Fibroblast of lung (primary cell): ENCODE measurements around the gene DYNLRB2.

Experiments
- EZH2 ChIP-seq: IDR thresholded peaks from 2 replicates; pipeline ENCODE4 v1.5.1; 2012; ENCODE audit warnings: low read length, control low read depth, mild to moderate bottlenecking; ENCODE audit errors: missing control alignments
- TF ChIP-seq, protein P1 (sequence below), 2 donors: IDR thresholded peaks in 1 of 2; conservative IDR thresholded peaks in 1 of 2; 1 replicate in 1 of 2; 2 replicates in 1 of 2; pipeline ENCODE4 v1.5.1; 2011 to 2012; ENCODE audit warnings: low read length in 2 of 2, control low read depth in 1 of 2, inconsistent platforms in 1 of 2, low read depth in 1 of 2, mild to moderate bottlenecking in 1 of 2

DNA sequence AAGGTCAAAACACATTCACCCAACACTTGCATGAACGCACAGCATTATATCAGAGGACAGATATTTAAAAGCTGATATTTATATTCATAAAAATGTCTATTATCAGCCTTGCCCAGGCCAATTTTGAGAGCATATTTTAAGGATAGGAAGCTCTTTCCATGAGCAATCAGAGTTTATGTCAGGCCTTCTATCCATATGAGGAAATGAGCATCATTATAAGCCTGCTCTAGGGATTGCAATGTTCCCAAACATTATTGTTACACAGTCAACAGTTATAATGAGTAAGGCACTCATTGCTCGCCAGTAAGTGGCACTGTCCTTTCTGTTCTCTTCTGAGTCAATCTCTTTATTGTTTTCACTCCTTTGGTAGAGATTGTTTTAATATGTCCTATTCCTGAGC lies 37.7 kb upstream of the DYNLRB2 start:
- TF ChIP-seq, protein P1, sequence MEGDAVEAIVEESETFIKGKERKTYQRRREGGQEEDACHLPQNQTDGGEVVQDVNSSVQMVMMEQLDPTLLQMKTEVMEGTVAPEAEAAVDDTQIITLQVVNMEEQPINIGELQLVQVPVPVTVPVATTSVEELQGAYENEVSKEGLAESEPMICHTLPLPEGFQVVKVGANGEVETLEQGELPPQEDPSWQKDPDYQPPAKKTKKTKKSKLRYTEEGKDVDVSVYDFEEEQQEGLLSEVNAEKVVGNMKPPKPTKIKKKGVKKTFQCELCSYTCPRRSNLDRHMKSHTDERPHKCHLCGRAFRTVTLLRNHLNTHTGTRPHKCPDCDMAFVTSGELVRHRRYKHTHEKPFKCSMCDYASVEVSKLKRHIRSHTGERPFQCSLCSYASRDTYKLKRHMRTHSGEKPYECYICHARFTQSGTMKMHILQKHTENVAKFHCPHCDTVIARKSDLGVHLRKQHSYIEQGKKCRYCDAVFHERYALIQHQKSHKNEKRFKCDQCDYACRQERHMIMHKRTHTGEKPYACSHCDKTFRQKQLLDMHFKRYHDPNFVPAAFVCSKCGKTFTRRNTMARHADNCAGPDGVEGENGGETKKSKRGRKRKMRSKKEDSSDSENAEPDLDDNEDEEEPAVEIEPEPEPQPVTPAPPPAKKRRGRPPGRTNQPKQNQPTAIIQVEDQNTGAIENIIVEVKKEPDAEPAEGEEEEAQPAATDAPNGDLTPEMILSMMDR (conservative IDR thresholded peaks at IDR 0.05 in 1 of 2, IDR thresholded peaks at IDR 0.05 in 1 of 2; ENCODE audit: low read depth in 1 of 2, low read length in 2 of 2) = no peak
- TF ChIP-seq EZH2 = no peak
